ENCODE measurements around the gene CTSD.

CTSD gene

GRCh38 chr11:1782031-1782590 is 18.4 kb upstream of the CTSD start:
- no peak for DNase-seq

DNA sequence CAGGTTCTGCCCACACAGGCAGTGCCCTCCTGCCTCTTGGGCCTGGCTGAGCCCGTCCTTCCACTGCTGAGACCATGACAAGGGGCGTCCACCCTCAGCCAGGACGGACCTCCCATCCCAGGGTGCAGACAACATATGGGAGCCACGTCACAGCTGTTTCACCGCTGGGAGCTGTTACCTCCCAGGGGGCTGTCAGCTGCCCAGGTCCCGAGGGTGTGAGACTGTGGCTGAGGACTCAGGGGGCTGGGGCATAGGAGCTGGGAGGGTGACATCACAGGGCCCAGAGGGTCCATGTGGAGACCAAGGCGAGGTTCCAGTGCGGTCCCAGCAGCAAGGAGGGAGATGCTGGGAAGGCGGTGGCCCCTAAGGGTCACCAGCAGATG is 17.9 kb upstream of the CTSD start:
- DNase-seq, result no peak

DNA sequence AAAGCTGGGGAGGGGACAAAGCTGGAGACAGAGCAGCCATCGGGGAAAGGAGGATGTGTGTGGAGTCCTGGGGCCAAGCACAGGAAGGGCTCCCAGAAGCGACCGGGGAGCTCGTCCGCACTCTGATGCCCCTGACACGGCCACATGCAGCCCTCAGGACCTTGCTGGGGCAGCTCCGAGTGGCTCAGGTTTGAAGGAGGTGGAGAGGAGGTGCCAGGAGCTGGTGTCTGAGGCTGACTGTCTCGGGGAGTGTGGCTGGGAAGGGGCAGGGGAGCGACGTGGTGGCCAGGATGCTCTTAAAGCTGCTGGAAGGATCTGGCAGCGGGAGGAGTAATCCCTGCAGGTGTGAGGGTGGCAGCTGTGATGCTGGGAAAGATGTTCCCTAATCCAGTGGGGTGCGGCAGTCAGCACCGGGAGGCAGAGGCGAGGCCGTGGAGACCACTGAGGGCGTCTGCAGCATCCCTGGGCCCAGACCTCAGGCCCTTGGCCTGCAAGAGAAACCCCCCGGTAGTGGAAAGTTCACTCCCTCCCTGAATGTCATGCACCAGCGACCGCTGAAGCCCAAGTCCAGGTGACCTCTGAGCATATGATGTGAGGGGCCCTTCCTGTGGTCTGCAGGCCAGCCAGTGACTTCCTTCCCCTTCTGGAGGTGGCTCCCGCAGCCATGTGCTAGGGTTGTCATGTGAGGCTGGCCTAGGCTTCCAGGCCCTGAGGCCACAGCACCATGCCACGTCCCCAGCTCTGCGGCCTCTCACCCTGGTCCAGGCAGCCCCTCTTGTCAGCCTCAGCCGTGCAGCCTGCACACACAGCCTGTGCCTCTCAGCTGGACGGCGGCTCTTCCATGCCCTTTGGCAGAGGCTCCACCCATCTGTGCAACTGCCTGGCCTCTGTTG is 17.2 kb upstream of the CTSD start:
- peak; percentile 29 for DNase-seq

- DNase-seq, result no peak
Measured at GRCh38 chr11:1779806-1780699, 16.3 kb upstream of the CTSD start.

DNA sequence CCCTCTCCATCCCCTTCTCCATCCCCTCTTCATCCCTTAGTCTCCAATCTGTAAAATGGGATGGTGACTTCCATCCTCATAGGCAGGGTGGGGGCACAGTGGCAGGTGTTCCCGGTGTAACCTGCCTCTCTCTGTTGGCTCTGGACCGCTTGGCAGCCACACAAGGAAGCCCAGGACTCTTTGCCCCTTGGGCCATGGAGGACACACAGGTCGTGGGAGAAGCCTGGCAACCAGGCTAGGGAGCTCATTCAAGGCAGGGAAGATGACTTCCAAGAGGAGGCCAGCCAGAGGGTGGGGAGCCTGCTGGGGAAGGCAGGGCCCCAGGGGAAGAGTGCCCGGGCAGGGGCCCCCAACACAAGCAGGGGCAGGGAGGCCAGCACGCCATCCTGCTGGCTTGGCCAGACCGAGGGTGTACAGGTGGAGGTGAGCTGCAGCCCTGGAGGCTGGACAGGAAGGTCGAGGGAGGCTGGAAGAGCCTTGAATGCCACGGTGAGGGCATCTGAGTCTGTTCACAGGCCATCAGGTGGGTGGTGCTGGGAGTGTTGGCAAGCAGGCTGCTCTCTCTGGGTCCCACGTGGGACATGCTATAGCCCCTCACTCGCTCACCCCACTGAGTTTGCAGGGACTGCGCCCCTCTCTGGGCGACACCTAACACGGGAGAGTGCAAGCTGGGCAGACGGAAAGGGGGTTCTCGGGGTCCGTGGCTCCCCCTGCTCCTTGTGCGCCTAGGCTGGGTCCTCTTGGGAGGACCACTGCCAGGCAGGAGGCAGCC is 15.5 kb upstream of the CTSD start:
- no peak for DNase-seq

DNA sequence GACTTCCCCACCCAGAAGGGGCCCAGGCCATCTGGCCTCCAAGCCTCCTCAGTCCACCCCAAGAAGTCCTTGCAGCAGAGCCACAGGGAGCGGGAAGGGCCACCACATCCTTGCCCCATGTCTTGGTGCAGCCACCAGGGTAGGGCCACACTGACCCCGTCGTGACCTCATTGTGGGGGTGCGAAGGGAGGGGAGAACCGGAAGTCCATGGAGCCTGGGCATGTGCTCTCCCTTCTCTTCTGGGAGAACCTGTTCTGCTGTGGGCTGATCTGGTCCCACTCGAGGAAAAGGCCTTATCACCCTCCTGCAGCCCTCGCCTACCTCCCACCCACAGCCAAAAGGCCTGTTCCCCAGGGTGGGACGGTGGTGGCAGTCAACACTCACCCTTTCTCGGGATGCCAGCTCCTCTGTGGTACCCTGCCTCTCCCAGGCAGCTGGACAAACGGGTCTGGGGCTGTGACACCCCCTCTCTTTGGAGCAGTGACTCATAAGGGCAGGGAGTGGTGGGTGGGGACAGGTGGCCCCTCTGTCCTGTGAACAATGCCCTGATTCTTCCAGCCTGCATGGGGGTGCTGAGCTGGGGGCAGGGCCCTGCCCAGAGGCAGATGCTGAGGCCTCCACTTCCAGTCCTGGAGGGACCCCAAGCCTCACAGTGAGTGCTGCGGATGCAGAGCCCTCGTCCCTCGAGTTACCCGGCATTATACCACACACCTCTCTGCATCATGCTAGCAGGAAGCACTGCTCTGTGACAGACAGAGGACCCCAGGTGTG is 14.6 kb upstream of the CTSD start:
- peak; percentile 34 for DNase-seq

DNA sequence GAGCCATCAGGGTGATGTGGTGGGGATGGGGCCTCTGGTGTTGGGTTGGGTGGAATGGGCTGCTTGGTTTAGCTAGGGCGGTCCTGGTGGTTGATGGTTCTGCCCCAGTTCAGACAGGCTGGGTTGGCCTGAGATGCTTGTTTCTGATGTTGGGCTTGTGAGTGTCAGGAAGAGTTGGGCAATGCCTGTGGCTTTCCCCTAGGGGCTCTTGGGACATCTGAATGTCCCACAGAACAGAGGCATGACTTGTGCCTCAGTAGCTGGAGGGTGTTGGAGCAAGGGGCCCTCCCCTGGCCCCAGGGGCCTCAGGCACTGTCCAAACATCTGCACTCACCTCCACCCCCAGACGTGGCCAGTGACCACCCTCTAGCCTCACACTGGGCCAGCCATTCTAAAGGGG is 14.0 kb upstream of the CTSD start:
- peak; percentile 28 for DNase-seq

DNA sequence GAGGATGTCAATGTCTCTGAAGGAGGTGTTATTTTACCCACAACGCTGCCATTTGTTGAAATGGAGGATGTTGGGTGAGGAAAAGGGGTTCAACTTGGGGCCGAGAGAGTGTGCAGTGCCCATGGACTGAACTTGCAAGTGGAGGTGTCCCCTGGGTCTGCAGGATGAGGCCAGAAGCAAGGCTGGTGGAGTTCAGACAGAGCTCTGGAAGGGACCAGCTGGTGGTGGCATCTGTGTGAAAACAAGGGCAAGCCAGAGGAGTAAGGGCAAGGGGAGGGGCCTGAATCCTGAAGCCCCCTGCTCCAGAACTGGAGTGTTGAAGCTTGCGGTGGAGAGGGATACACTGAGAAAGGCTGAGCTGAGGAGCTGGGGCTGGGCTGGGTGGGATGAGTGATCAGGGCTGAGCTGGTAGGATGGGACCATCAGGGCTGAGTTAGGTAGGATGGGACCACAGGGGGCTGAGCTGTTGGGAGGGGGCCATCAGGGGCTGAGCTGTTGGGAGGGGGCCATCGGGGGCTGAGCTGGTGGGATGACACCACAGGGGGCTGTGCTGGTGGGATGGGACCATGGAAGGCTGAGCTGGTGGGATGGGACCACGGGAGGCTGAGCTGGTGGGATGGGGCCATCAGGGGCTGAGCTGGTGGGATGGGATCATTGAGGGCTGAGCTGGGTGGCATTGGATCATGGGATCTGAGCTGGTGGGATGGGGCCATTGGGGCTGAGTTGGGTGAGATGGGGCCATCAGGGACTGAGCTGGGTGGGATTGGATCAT is 13.4 kb upstream of the CTSD start:
- no peak for DNase-seq

DNA sequence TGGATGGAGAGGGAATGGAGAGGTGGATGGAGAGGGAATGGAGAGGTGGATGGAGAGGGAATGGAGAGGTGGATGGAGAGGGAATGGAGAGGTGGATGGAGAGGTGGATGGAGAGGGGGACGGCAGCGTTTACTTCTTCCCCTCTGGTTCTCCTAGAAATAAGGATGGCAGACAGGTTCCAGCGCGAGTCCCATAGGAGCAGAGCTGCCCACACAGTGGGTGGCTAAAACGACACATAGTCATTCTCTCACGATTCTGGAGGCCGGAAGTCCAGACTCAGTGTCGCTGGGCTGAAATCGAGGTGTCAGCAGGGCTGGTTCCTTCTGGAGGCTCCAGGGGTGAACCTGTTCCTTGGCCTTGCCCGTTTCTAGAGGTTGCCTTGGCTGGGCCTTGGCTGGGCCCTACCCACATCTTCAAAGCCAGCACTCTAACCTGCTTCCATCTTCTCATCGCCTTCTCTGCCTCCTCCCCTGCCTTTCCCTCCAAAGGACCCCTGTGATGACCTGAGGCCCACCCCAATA is 12.7 kb upstream of the CTSD start:
- DNase-seq, result no peak

DNA sequence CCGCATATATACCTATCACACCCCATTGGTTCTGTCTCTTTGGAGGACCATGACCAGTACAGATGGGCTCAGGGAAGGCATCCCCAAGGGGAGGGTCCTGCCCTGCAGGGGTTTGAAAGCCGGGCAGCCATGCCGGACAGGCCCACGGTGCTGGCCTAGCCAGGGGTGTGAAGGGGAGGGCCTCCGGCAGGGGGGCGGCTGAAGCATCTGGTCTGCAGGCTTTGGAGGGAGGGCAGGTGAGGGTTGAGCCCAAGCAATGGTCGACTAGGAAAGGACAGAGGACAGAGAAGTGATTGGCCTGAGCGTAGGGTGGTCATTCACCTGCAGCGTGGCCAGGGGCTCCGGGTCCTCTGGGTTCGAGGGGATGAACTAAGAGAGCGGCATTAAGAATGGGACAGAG is 11.2 kb upstream of the CTSD start:
- no peak for DNase-seq

DNA sequence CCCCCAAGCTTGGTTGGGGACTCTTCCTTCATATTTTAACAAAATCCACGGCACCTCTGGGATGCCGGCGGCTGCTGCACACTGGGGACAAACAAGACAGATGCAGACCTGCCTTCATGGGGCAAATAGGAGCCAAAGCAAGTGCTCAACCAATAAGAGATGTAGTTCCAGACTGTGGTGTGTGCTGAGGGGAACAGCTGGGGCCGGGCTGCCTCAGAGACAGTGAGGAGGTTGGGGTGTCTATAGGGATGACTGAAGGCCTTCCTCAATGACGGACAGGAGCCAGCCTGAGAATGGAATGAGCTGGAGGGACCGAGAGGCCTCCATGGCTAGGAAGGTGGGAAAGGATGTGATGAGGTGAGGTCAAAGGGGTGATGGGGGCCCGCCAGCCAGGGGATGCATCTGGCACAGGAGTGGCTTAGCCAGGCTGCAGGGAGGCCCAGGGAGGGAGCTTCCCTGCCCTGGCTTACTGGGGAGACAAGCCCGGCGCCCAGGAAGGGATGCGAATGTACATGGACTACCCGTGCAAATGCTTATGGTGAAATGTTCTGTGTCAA is 10.3 kb upstream of the CTSD start:
- no peak for DNase-seq

- DNase-seq, result no peak
Measured at GRCh38 chr11:1773131-1773993, 9.6 kb upstream of the CTSD start.

DNA sequence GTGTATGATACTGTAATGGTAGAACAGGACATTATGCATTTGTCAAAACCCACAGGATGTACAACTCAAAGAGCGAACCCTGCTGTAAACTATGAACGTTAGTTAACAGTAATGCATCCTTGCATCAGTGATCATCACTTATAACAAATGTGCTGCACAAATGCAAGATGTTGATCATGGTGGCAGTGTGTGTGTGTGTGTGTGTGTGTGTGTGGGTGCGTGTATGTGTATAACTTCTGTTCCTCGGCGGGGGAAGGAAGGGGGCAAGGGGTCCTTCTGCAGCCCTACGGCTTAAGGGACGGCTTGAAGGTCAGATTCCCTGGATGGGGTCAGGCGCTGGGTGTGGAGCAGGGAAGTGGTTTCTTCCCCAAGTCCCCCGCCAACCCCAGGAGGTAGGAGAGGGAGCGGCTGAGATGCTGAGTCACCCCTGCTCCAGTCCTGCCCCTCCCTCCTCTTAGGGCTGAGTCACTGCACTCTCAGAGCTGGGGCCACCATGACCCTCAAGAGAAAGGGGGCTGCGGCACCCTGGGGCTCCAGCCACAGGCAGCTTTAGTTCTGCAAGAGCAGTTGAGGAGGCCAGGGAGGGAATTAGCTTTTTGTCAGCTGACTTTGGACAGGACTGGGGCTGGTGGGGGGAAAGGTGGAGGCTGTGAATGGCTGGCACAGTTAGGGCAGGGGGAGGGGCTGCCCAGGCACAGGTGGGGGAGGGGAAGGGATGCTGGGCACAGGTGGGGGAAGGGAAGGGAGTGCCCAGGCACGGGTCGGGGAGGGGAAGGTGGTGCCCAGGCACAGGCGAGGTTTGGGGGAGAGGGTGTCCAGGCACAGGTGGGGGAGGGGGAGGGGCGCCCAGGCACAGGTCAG is 8.8 kb upstream of the CTSD start:
- peak; percentile 47 for DNase-seq

DNA sequence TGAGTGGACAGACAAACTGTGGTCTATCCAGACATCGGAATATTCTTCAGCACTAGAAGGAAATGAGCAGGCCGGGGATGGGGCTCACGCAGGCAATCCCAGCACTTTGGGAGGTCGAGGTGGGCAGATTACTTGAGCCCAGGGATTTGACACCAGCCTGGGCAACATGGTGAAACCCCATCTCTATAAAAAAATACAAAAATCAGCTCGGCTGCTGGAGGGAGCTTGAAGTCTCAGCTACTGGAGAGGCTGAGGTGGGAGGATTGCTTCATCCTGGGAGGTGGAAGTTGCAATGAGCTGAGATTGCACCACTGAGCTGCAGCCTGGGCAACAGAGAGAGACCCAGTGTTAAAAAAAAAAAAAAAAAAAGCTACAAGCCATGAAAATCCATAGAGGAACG is 8.0 kb upstream of the CTSD start:
- peak; percentile 18 for DNase-seq

DNA sequence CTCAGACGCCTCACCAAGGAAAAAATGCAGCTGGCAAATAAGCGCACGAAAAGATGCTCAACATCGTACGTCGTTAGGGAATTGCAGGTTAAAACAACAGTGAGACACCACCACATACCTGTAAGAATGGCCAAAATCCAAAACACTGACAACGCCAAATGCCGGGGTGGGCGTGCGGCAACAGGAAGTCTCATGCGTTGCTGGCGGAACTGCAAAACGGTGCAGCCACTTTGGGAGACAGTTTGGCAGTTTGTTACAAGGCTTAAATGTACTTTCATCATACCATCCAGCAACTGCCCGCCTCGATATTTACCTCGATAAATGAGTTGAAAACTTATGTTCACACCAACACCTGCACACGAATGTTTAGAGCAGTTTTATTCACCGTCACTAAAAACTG is 7.5 kb upstream of the CTSD start:
- no peak for DNase-seq

DNA sequence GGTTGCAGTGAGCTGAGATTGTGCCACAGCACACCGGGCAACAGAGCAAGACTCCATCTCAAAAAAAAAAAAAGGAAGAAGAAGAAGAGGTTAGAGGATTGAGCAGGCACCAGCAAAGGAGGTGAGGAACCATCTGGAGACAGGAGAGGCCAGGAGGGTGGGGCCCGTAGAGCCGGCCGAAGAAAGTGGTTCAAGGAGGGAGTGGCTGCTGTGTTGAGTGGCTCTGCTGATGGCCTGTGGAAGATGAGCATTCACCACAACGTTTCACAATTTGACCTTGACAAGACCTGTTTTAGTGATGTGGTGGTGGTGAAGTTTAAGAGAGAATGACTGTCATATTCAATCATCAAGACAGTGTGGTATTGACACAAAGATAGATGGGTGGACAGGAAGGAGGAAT is 6.8 kb upstream of the CTSD start:
- DNase-seq, result peak; percentile 9

DNA sequence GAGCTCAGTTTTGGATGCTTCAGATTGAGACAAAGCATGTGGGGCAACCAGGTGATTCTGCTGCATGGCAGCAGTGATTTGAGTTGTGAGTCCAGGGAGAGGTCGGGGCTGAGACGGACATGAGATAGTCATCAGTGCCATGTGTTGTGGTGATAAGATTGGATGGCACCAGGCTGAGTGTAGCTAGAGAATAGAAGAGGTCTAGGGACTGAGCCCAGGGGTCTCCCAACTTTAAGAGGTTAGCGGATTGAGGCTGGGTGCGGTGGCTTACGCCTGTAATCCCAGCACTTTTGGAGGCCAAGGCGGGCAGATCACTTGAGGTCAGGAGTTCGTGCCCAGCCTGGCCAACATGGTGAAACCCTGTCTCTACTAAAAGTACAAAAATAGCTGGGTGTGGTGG is 6.3 kb upstream of the CTSD start:
- DNase-seq, result peak; percentile 9

- peak; percentile 16 for DNase-seq
Measured at GRCh38 chr11:1769304-1769936, 5.7 kb upstream of the CTSD start.
